Trophoblast cell (in vitro differentiated cells and primary cell): ENCODE measurements around the gene HOXD4.

ENCODE experiments used
- DNase-seq, 2 donors: peaks; one replicate each; pipeline ENCODE4 v3.0.0-alpha.2; 2016
- H2AFZ ChIP-seq: 2 replicates; pipeline ENCODE4 v1.6.1; 2013; ENCODE audit warnings: low read length, moderate library complexity, mild to moderate bottlenecking; ENCODE audit not compliant: insufficient read depth, poor library complexity
- H2AK5ac ChIP-seq: 2 replicates; pipeline ENCODE4 v1.6.1; 2013; ENCODE audit warnings: mild to moderate bottlenecking, low read length
- H2BK120ac ChIP-seq: 2 replicates; pipeline ENCODE4 v1.6.1; 2013; ENCODE audit warnings: low read length, mild to moderate bottlenecking, moderate library complexity; ENCODE audit not compliant: insufficient read depth, poor library complexity
- H2BK12ac ChIP-seq: 2 replicates; pipeline ENCODE4 v1.6.1; 2013; ENCODE audit warnings: mild to moderate bottlenecking, low read length, moderate library complexity
- H2BK5ac ChIP-seq: 2 replicates; pipeline ENCODE4 v1.6.1; 2013; ENCODE audit warnings: low read length, low read depth, moderate library complexity, mild to moderate bottlenecking; ENCODE audit not compliant: poor library complexity
- H3K14ac ChIP-seq: 2 replicates; pipeline ENCODE4 v1.6.1; 2013; ENCODE audit warnings: mild to moderate bottlenecking, low read length
- H3K18ac ChIP-seq: 2 replicates; pipeline ENCODE4 v1.6.1; 2013; ENCODE audit warnings: mild to moderate bottlenecking, low read length
- H3K23ac ChIP-seq: 2 replicates; pipeline ENCODE4 v1.6.1; 2013; ENCODE audit warnings: low read length
- H3K27ac ChIP-seq: 2 replicates; pipeline ENCODE4 v1.5.1; 2013; ENCODE audit warnings: low read depth, mild to moderate bottlenecking, inconsistent platforms, low read length, moderate library complexity
- H3K27me3 ChIP-seq: 2 replicates; pipeline ENCODE4 v1.6.1; 2013; ENCODE audit warnings: inconsistent platforms, mild to moderate bottlenecking, low read length, moderate library complexity; ENCODE audit not compliant: insufficient read depth
- H3K36me3 ChIP-seq, 2 experiments: 1 replicate in 1 of 2; 2 replicates in 1 of 2; pipeline ENCODE4 v1.6.1; 2013; ENCODE audit warnings: low read length in 2 of 2, mild to moderate bottlenecking in 2 of 2, moderate library complexity in 1 of 2; ENCODE audit not compliant: insufficient read depth in 2 of 2, control insufficient read depth in 1 of 2
- H3K4ac ChIP-seq: 2 replicates; pipeline ENCODE4 v1.6.1; 2013; ENCODE audit warnings: low read depth, mild to moderate bottlenecking, low read length, moderate library complexity
- H3K4me1 ChIP-seq, 2 experiments: 1 replicate in 1 of 2; 2 replicates in 1 of 2; pipeline ENCODE4 v1.6.1; 2013; ENCODE audit warnings: low read length in 2 of 2, mild to moderate bottlenecking in 2 of 2, moderate library complexity in 1 of 2; ENCODE audit not compliant: insufficient read depth in 2 of 2, control insufficient read depth in 1 of 2
- H3K4me2 ChIP-seq: 2 replicates; pipeline ENCODE4 v1.6.1; 2013; ENCODE audit warnings: inconsistent platforms, mild to moderate bottlenecking, low read length, moderate library complexity
- H3K4me3 ChIP-seq: 2 replicates; pipeline ENCODE4 v1.5.1; 2013; ENCODE audit warnings: mild to moderate bottlenecking, low read depth, low read length, inconsistent platforms
- H3K79me1 ChIP-seq: one replicate; pipeline ENCODE4 v1.6.1; 2013; ENCODE audit warnings: low read length
- H3K79me2 ChIP-seq: 2 replicates; pipeline ENCODE4 v1.6.1; 2013; ENCODE audit warnings: low read length, mild to moderate bottlenecking; ENCODE audit not compliant: control insufficient read depth, insufficient read depth, poor library complexity
- H3K9ac ChIP-seq: 2 replicates; pipeline ENCODE4 v1.6.1; 2013; ENCODE audit warnings: mild to moderate bottlenecking, low read length
- H3K9me3 ChIP-seq: 2 replicates; pipeline ENCODE4 v1.6.1; 2013; ENCODE audit warnings: low read depth, mild to moderate bottlenecking, control low read depth, inconsistent platforms, low read length; ENCODE audit not compliant: insufficient read depth
- H4K12ac ChIP-seq: 2 replicates; pipeline ENCODE4 v1.6.1; 2013; ENCODE audit warnings: low read depth, mild to moderate bottlenecking, low read length, moderate library complexity
- H4K8ac ChIP-seq: 2 replicates; pipeline ENCODE4 v1.6.1; 2013; ENCODE audit warnings: low read depth, mild to moderate bottlenecking, low read length, moderate library complexity
- H4K91ac ChIP-seq: one replicate; pipeline ENCODE4 v1.6.1; 2013; ENCODE audit warnings: low read depth, mild to moderate bottlenecking, low read length, moderate library complexity
- WGBS: extraction: QIAGEN DNeasy Blood & Tissue Kit; methylation state at CpG from one replicate; pipeline ENCODE4 v1.1.7; 2013; ENCODE audit warnings: missing lambda C conversion rate; ENCODE audit not compliant: insufficient read length, insufficient coverage; ENCODE audit errors: extremely low coverage; 5-methylcytosine and 5-hydroxymethylcytosine counted together

The HOXD4 gene

GRCh38 chr2:176124947-176125771 lies 26.2 kb upstream of the HOXD4 start:
- Histone ChIP-seq H3K23ac (no peak overlapping the region), H3K79me2 (no peaks in the 10 kb centered on the region), H3K18ac (no peak overlapping the region), H3K4me2 (no peak overlapping the region), H3K4me1 (peaks cover 13 to 18% of the 10 kb centered on the region in 2 experiments), H3K27ac (no peak overlapping the region), H3K14ac (no peak overlapping the region), H3K9me3 (peaks cover 8% of the 10 kb centered on the region), H2BK5ac (no peak overlapping the region), H3K27me3 (peaks cover 81% of the 10 kb centered on the region), H2AK5ac (no peak overlapping the region), H4K8ac (no peak overlapping the region), H3K79me1 (no peaks in the 10 kb centered on the region), H2AFZ (no peak overlapping the region), H4K12ac (no peak overlapping the region), H3K9ac (no peak overlapping the region), H2BK120ac (no peak overlapping the region), H2BK12ac (no peak overlapping the region), H3K4ac (no peak overlapping the region), H4K91ac (no peak overlapping the region), H3K36me3 (no peaks in the 10 kb centered on the region), H3K4me3 (peak overlapping the region; percentile 41)
- DNase-seq: no peak
- no CpG with 5 or more reads among the region's 9 CpGs for WGBS

- no peak overlapping the region for H3K27ac ChIP-seq
- H3K23ac ChIP-seq: no peak overlapping the region
- H3K4me2 ChIP-seq: no peak overlapping the region
- WGBS: no CpG with 5 or more reads among the region's 6 CpGs
- H4K12ac ChIP-seq: no peak overlapping the region
- no peak overlapping the region for H3K9ac ChIP-seq
- no peak overlapping the region for H2AFZ ChIP-seq
- no peak overlapping the region for H2BK12ac ChIP-seq
- peaks cover 10% of the 10 kb centered on the region for H3K9me3 ChIP-seq
- no peak overlapping the region for H2BK120ac ChIP-seq
- peaks cover 81% of the 10 kb centered on the region for H3K27me3 ChIP-seq
- DNase-seq: no peak
- H3K36me3 ChIP-seq: no peaks in the 10 kb centered on the region
- no peaks in the 10 kb centered on the region for H3K79me2 ChIP-seq
- H3K18ac ChIP-seq: no peak overlapping the region
- H4K91ac ChIP-seq: no peak overlapping the region
- H3K4ac ChIP-seq: no peak overlapping the region
- H4K8ac ChIP-seq: no peak overlapping the region
- H3K4me1 ChIP-seq: peaks cover 18 to 22% of the 10 kb centered on the region in 2 experiments
- no peaks in the 10 kb centered on the region for H3K79me1 ChIP-seq
- H3K14ac ChIP-seq: no peak overlapping the region
- H3K4me3 ChIP-seq: no peak overlapping the region
- no peak overlapping the region for H2BK5ac ChIP-seq
- H2AK5ac ChIP-seq: no peak overlapping the region
These were observed 25.6 kb upstream of the HOXD4 start for GRCh38 chr2:176125772-176126054.

DNA sequence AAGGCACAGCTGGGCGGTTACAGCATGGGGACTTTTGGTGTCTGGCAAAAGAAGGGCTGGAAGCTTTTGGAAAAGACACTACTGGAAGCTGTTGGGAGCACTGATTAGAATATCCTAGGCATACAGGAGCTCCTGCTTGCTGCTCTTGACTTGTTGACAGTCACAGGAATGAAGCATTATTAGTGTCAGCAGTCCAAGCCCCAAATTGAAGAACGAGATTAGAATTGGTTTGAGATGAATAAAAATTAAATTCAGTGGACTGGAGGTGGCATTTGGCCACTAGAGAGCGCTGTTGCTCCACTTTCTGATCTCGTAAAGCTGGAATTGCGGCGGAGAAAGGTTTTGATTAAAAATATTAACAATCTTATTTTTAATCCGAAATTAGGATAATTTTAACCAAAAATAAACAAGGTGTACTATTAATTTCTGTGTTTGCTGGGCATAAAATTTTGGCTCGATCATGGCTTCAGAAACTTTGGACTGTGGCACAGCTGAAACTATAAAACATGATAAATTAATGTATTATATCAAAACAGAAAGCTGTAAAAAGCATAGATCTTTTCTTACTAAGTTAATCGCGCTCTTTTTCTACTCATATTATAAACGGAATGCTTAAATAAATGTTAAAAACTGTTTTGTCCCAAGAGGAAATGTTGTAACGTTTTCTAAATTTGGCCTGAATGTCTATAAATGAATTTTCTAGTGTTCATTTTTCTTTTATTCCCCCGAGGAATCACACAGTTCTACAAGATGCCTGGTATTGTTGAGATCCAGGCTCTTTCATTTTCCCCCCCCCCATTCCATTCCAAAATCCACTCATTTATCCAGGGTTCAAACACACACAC lies 24.2 kb upstream of the HOXD4 start:
- Histone ChIP-seq H3K23ac (no peak overlapping the region), H2BK12ac (no peak overlapping the region), H3K36me3 (no peaks in the 10 kb centered on the region), H2AFZ (no peak overlapping the region), H4K91ac (no peak overlapping the region), H3K79me1 (no peaks in the 10 kb centered on the region), H2BK120ac (no peak overlapping the region), H3K79me2 (no peaks in the 10 kb centered on the region), H3K4me3 (no peak overlapping the region), H3K4ac (no peak overlapping the region), H3K18ac (no peak overlapping the region), H3K27ac (no peak overlapping the region), H3K9ac (no peak overlapping the region), H3K4me1 (peaks cover 17 to 22% of the 10 kb centered on the region in 2 experiments), H4K12ac (no peak overlapping the region), H2BK5ac (no peak overlapping the region), H3K14ac (no peak overlapping the region), H3K9me3 (peaks cover 8% of the 10 kb centered on the region), H4K8ac (no peak overlapping the region), H3K27me3 (peaks cover 77% of the 10 kb centered on the region), H3K4me2 (no peak overlapping the region), H2AK5ac (no peak overlapping the region)
- no CpG with 5 or more reads among the region's 13 CpGs for WGBS
- DNase-seq: peak; percentile 41 to 83

DNA sequence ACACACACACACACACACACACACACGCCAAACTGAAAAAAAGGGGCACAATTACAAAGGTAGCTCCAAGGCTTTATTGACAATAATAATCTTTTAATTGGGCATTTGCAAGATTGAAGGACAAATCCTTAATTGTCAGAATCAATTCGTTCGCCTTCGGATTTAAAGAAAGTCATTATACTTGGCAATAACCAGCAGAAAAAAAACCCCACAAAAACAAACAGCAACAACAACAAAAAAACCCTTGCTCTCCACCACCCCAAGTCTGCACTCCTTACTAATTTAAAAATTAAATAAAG lies 23.6 kb upstream of the HOXD4 start:
- Histone ChIP-seq H2BK120ac (no peak overlapping the region), H3K36me3 (no peaks in the 10 kb centered on the region), H4K8ac (no peak overlapping the region), H3K79me1 (no peaks in the 10 kb centered on the region), H3K4me2 (no peak overlapping the region), H3K23ac (no peak overlapping the region), H3K9ac (no peak overlapping the region), H4K91ac (no peak overlapping the region), H3K4me3 (no peak overlapping the region), H3K79me2 (no peaks in the 10 kb centered on the region), H3K14ac (no peak overlapping the region), H3K4ac (no peak overlapping the region), H3K27me3 (peaks cover 77% of the 10 kb centered on the region), H2AFZ (no peak overlapping the region), H4K12ac (no peak overlapping the region), H3K18ac (no peak overlapping the region), H2AK5ac (no peak overlapping the region), H2BK5ac (no peak overlapping the region), H3K4me1 (peaks cover 12 to 19% of the 10 kb centered on the region in 2 experiments), H2BK12ac (no peak overlapping the region), H3K9me3 (peaks cover 6% of the 10 kb centered on the region), H3K27ac (no peak overlapping the region)
- WGBS: no CpG with 5 or more reads among the region's 4 CpGs
- DNase-seq: no peak
